Kidney epithelial cell (primary cell): ENCODE results near the gene NTM. TPM values are rescaled to one million over a fixed set of nuclear protein-coding genes. Genes with fewer than 3 reads are reported as not detected.

ENCODE experiments used
- DNase-seq: peaks from one replicate; pipeline ENCODE4 v3.0.0-alpha.2; 2010; ENCODE audit warnings: low read depth
- H3K27me3 ChIP-seq: 2 replicates; pipeline ENCODE4 v1.6.0; 2011; ENCODE audit warnings: low read length; ENCODE audit not compliant: control insufficient read depth, insufficient read depth
- H3K36me3 ChIP-seq: 2 replicates; pipeline ENCODE4 v1.5.1; 2011; ENCODE audit warnings: low read length; ENCODE audit not compliant: control insufficient read depth, insufficient read depth
- H3K4me3 ChIP-seq: 2 replicates; pipeline ENCODE4 v1.5.1; 2011; ENCODE audit warnings: low read depth, mild to moderate bottlenecking, control low read depth, low read length
- CTCF ChIP-seq: IDR thresholded peaks from 2 replicates; pipeline ENCODE4 v1.5.1; 2011; ENCODE audit warnings: mild to moderate bottlenecking, moderate library complexity, low read length, control low read depth, inconsistent platforms; ENCODE audit not compliant: insufficient read depth, poor library complexity, severe bottlenecking
- total RNA-seq: library from RNA; depleted of rRNA; stranded (reverse); fragments of >200 nt; gene quantifications from 2 replicates; pipeline ENCODE4 v1.2.3, GENCODE V29; 2015

NTM gene
- total RNA-seq, 1 donor from 2014 or later: 111 TPM

- Histone ChIP-seq H3K4me3 (no peak overlapping the region), H3K27me3 (no peaks in the 10 kb centered on the region), H3K36me3 (no peaks in the 10 kb centered on the region)
- no peak for TF ChIP-seq CTCF
- no peak for DNase-seq
Measured at GRCh38 chr11:132122735-132123134, 752.3 kb downstream of the NTM start.

GRCh38 chr11:132123449-132123848, 753.0 kb downstream of the NTM start:
- H3K36me3 ChIP-seq: no peaks in the 10 kb centered on the region
- no peaks in the 10 kb centered on the region for H3K27me3 ChIP-seq
- no peak for DNase-seq
- TF ChIP-seq CTCF: no peak
- no peak overlapping the region for H3K4me3 ChIP-seq

- Histone ChIP-seq H3K4me3 (no peak overlapping the region), H3K36me3 (no peaks in the 10 kb centered on the region), H3K27me3 (no peaks in the 10 kb centered on the region)
- peak; percentile 6 for TF ChIP-seq CTCF
- no peak for DNase-seq
Measured at GRCh38 chr11:132123854-132124835, 753.7 kb downstream of the NTM start.

- H3K4me3 ChIP-seq: peak overlapping the region; percentile 17
- DNase-seq: no peak
- H3K36me3 ChIP-seq: no peaks in the 10 kb centered on the region
- H3K27me3 ChIP-seq: no peaks in the 10 kb centered on the region
- TF ChIP-seq CTCF: no peak
Measured at GRCh38 chr11:132125988-132126871, 755.8 kb downstream of the NTM start.

- no peak for DNase-seq
- peak; percentile 70 for TF ChIP-seq CTCF
- no peak overlapping the region for H3K4me3 ChIP-seq
- H3K27me3 ChIP-seq: no peaks in the 10 kb centered on the region
- H3K36me3 ChIP-seq: no peaks in the 10 kb centered on the region
Measured at GRCh38 chr11:132126973-132127899, 756.8 kb downstream of the NTM start.
